Astrocyte (in vitro differentiated cells and primary cell): ENCODE results near the gene UBQLN1. TPM values are rescaled to one million over a fixed set of nuclear protein-coding genes. Genes with fewer than 3 reads are reported as not detected.

ENCODE experiments used
- DNase-seq: peaks from one replicate; pipeline ENCODE4 v3.0.0-alpha.2; 2010; ENCODE audit warnings: low read depth
- FAIRE-seq: peaks from 2 replicates; lab custom pipeline; 2011; peaks lifted over from hg19 to GRCh38; lab: Jason Lieb, UNC
- H2AFZ ChIP-seq: 2 replicates; pipeline ENCODE4 v1.6.0; 2012; ENCODE audit warnings: low read depth, low read length, inconsistent platforms
- H3K27ac ChIP-seq: 2 replicates; pipeline ENCODE4 v1.5.1; 2011; ENCODE audit warnings: low read depth, low read length, inconsistent platforms
- H3K27me3 ChIP-seq: 2 replicates; pipeline ENCODE4 v1.6.0; 2011; ENCODE audit warnings: low read length, inconsistent platforms; ENCODE audit not compliant: insufficient read depth
- H3K36me3 ChIP-seq: 2 replicates; pipeline ENCODE4 v1.5.1; 2011; ENCODE audit warnings: low read length, inconsistent platforms; ENCODE audit not compliant: insufficient read depth
- H3K4me1 ChIP-seq: 2 replicates; pipeline ENCODE4 v1.5.1; 2011; ENCODE audit warnings: low read length, inconsistent platforms; ENCODE audit not compliant: insufficient read depth
- H3K4me2 ChIP-seq: 2 replicates; pipeline ENCODE4 v1.6.0; 2012; ENCODE audit warnings: low read length, inconsistent platforms
- H3K4me3 ChIP-seq: 2 replicates; pipeline ENCODE4 v1.5.1; 2011; ENCODE audit warnings: low read depth, mild to moderate bottlenecking, low read length, inconsistent platforms; ENCODE audit not compliant: insufficient read depth
- H3K79me2 ChIP-seq: 2 replicates; pipeline ENCODE4 v1.6.0; 2012; ENCODE audit warnings: mild to moderate bottlenecking, low read length, inconsistent platforms; ENCODE audit not compliant: insufficient read depth
- H3K9ac ChIP-seq: 2 replicates; pipeline ENCODE4 v1.6.0; 2012; ENCODE audit warnings: mild to moderate bottlenecking, low read length, inconsistent platforms
- H3K9me3 ChIP-seq: 2 replicates; pipeline ENCODE4 v1.5.1; 2012; ENCODE audit warnings: low read depth, mild to moderate bottlenecking, low read length, inconsistent platforms; ENCODE audit not compliant: insufficient read depth
- H4K20me1 ChIP-seq: 2 replicates; pipeline ENCODE4 v1.6.0; 2012; ENCODE audit warnings: low read length, inconsistent platforms; ENCODE audit not compliant: insufficient read depth
- H3K27ac Mint-ChIP-seq: one replicate; pipeline ENCODE4 v1.8.0; 2021; ENCODE audit warnings: mild to moderate bottlenecking, mixed read lengths; ENCODE audit not compliant: unreplicated experiment
- H3K27me3 Mint-ChIP-seq: one replicate; pipeline ENCODE4 v1.8.0; 2021; ENCODE audit warnings: low read depth, mixed read lengths; ENCODE audit not compliant: unreplicated experiment
- H3K36me3 Mint-ChIP-seq: one replicate; pipeline ENCODE4 v1.8.0; 2021; ENCODE audit warnings: low read depth, mixed read lengths; ENCODE audit not compliant: unreplicated experiment
- H3K4me1 Mint-ChIP-seq: one replicate; pipeline ENCODE4 v1.8.0; 2021; ENCODE audit warnings: low read depth, mixed read lengths; ENCODE audit not compliant: unreplicated experiment
- H3K4me3 Mint-ChIP-seq: one replicate; pipeline ENCODE4 v1.8.0; 2021; ENCODE audit warnings: mild to moderate bottlenecking, moderate library complexity, mixed read lengths; ENCODE audit not compliant: unreplicated experiment
- H3K9me3 Mint-ChIP-seq: one replicate; pipeline ENCODE4 v1.8.0; 2021; ENCODE audit warnings: mild to moderate bottlenecking, mixed read lengths; ENCODE audit not compliant: unreplicated experiment
- CTCF ChIP-seq: IDR thresholded peaks from 2 replicates; pipeline ENCODE4 v1.5.1; 2011; ENCODE audit warnings: low read depth, mild to moderate bottlenecking, inconsistent platforms, low read length, moderate library complexity; ENCODE audit not compliant: insufficient read depth
- EZH2 ChIP-seq: IDR thresholded peaks from 2 replicates; pipeline ENCODE4 v1.6.1; 2012; ENCODE audit warnings: mild to moderate bottlenecking, low read length, inconsistent platforms; ENCODE audit not compliant: insufficient read depth
- total RNA-seq: library from RNA; stranded (reverse); gene quantifications from 2 replicates; pipeline ENCODE4 v1.2.1, GENCODE V29; 2021

The UBQLN1 gene
- total RNA-seq, 1 donor from 2014 or later, result 99.3 TPM

DNA sequence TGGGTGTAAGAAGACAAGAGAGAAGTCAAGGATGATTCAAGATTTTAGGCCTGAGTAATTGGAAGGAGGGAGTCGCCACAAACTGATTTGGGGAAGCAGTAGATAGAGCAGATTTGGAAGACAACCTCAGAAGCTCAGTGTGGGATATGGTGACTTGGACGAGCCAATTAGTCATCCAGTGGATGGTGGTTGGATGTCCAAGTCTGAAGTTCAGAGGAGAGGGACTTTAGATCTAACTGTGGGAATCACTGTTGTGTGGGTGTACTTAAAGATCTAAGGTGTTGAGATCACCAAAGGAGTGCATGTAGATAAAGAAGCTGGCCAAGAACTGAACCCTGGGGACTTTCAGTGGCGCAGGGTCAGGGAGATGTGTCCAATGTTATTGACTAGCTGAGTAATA is 82.6 kb downstream of the UBQLN1 start:
- DNase-seq (no peak), FAIRE-seq (no peak)
- TF ChIP-seq CTCF (no peak), EZH2 (no peak)
- Histone ChIP-seq H3K4me1 (no peaks in the 10 kb centered on the region), H3K36me3 (no peaks in the 10 kb centered on the region), H3K4me2 (no peak overlapping the region), H3K27me3 (no peaks in the 10 kb centered on the region), H3K9me3 (no peaks in the 10 kb centered on the region), H3K9ac (no peak overlapping the region), H4K20me1 (no peaks in the 10 kb centered on the region), H3K27ac (no peak overlapping the region), H3K79me2 (no peaks in the 10 kb centered on the region), H3K4me3 (no peak overlapping the region), H2AFZ (no peak overlapping the region)
- Mint-ChIP-seq H3K4me1 (peaks cover 3% of the 10 kb centered on the region), H3K36me3 (peaks cover 13% of the 10 kb centered on the region), H3K9me3 (no peaks in the 10 kb centered on the region), H3K27ac (no peak overlapping the region), H3K27me3 (peaks cover 10% of the 10 kb centered on the region), H3K4me3 (no peak overlapping the region)

GRCh38 chr9:83623679-83624076 is 84.1 kb downstream of the UBQLN1 start:
- TF ChIP-seq EZH2 (no peak), CTCF (no peak)
- Mint-ChIP-seq H3K4me1 (peaks cover 3% of the 10 kb centered on the region), H3K27ac (peak overlapping the region; percentile 12), H3K4me3 (peak overlapping the region; percentile 79), H3K27me3 (peaks cover 10% of the 10 kb centered on the region), H3K9me3 (no peaks in the 10 kb centered on the region), H3K36me3 (peaks cover 10% of the 10 kb centered on the region)
- Histone ChIP-seq H3K36me3 (no peaks in the 10 kb centered on the region), H3K9ac (peak overlapping the region; percentile 82), H3K9me3 (no peaks in the 10 kb centered on the region), H3K27me3 (no peaks in the 10 kb centered on the region), H4K20me1 (no peaks in the 10 kb centered on the region), H3K27ac (peak overlapping the region; percentile 16), H2AFZ (peak overlapping the region; percentile 77), H3K4me3 (peak overlapping the region; percentile 63), H3K4me2 (peak overlapping the region; percentile 89), H3K79me2 (no peaks in the 10 kb centered on the region), H3K4me1 (no peaks in the 10 kb centered on the region)
- FAIRE-seq, result no peak
- DNase-seq, result no peak

DNA sequence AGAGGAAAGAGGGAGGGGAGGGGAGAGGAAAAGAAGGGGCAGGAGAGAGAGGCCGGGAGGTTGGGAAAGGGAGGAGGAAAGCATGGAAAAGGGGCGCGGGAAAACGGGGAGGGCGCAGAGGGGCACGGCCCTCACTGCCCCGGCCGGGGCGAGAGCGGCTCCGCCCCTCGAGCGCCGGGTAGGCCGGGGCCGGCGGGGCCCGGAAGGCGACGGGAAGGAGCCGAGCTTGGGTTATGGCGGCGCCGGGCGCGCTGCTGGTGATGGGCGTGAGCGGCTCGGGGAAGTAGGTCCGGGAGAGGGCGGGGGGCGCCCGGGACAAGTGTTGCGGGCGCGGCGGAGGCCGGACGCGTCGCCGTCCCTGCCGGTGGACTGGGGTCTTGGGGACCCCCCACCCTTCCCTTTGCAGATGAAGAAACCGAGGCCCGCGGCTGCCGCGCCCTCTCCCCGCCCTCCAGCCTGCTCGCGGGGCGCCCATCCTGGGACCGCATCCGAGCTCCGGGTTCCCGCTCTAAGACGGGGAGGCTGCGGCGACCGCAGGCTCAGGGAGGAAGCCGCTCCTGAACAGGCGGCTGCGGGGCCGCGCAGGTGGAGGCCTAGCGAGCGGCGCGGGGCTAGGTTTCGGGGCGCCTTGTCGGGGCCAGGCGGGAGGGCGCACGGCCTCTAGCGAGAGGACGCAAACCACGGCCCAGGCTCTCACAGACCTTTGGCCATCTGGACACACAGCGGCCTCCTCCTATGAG is 84.6 kb downstream of the UBQLN1 start, which contains the start of gene IDNK:
TSS of gene IDNK (plus strand) at position 205 of the 740 bp plus-strand sequence. CDS start at position 234, 29 bp downstream.
- Mint-ChIP-seq H3K27ac (peak within 1 kb of the TSS; percentile 88), H3K4me3 (peak within 1 kb of the TSS; percentile 90), H3K4me1 (peaks cover 3% of the 10 kb centered on the region), H3K9me3 (no peaks in the 10 kb centered on the region), H3K27me3 (peaks cover 10% of the 10 kb centered on the region), H3K36me3 (peaks cover 10% of the 10 kb centered on the region)
- no peaks in the 10 kb centered on the region for H4K20me1 ChIP-seq
- TF ChIP-seq EZH2, result no peak
- H2AFZ ChIP-seq, result peak within 1 kb of the TSS; percentile 77
- no peaks in the 10 kb centered on the region for H3K79me2 ChIP-seq
- no peak for FAIRE-seq
- H3K27ac ChIP-seq, result peak within 1 kb of the TSS; percentile 16
- H3K4me3 ChIP-seq, result peak within 1 kb of the TSS; percentile 63
- H3K27me3 ChIP-seq, result no peaks in the 10 kb centered on the region
- peak within 1 kb of the TSS; percentile 82 for H3K9ac ChIP-seq
- peak; percentile 19 for DNase-seq
- peak within 1 kb of the TSS; percentile 89 for H3K4me2 ChIP-seq
- H3K4me1 ChIP-seq, result no peaks in the 10 kb centered on the region
- no peaks in the 10 kb centered on the region for H3K9me3 ChIP-seq
- no peaks in the 10 kb centered on the region for H3K36me3 ChIP-seq
